Common myeloid progenitor, CD34-positive (primary cell): ENCODE data around the gene CCT2.

Experiments
- CTCF ChIA-PET: fragments of 350-600 bp; sonication (Branson Sonifier 250); formaldehyde crosslinking; loops from one replicate; lab custom pipeline; 2021; ENCODE audit warnings: antibody characterized with exemption; lab: Charles Lee
- POLR2A ChIA-PET: fragments of 350-600 bp; sonication (Branson Sonifier 250); formaldehyde crosslinking; loops from one replicate; lab custom pipeline; 2021; ENCODE audit warnings: antibody characterized with exemption; lab: Charles Lee
- DNase-seq, 3 donors: peaks; one replicate each; pipeline versions ENCODE4 v3.0.0 to v3.0.0-alpha.2; 2013
- H3K27ac ChIP-seq, 2 experiments: 1 replicate in 1 of 2; 2 replicates in 1 of 2; pipeline ENCODE4 v1.7.0; 2013; ENCODE audit warnings: inconsistent platforms in 2 of 2, low read length in 2 of 2, mild to moderate bottlenecking in 2 of 2, low read depth in 1 of 2, moderate library complexity in 1 of 2; ENCODE audit not compliant: severe bottlenecking in 2 of 2, insufficient read depth in 1 of 2, poor library complexity in 1 of 2
- H3K27me3 ChIP-seq, 5 experiments: replicated peaks in 2 of 5; 1 replicate in 3 of 5; 2 replicates in 2 of 5; pipeline versions ENCODE4 v1.6.1 to v1.7.0; 2013; ENCODE audit warnings: low read length in 4 of 5, mild to moderate bottlenecking in 2 of 5, moderate library complexity in 2 of 5, inconsistent platforms in 1 of 5; ENCODE audit not compliant: insufficient read depth in 5 of 5, control insufficient read depth in 4 of 5
- H3K36me3 ChIP-seq, 4 experiments: 1 replicate in 2 of 4; 2 replicates in 2 of 4; pipeline versions ENCODE4 v1.6.1 to v1.7.0; 2013; ENCODE audit warnings: low read length in 3 of 4, control low read depth in 1 of 4, mild to moderate bottlenecking in 1 of 4; ENCODE audit not compliant: control insufficient read depth in 4 of 4, insufficient read depth in 4 of 4
- H3K4me1 ChIP-seq, 4 experiments: 1 replicate in 3 of 4; 2 replicates in 1 of 4; pipeline versions ENCODE4 v1.6.1 to v1.7.1; 2013; ENCODE audit warnings: low read length in 3 of 4, mild to moderate bottlenecking in 3 of 4, control low read depth in 1 of 4, inconsistent platforms in 1 of 4, moderate library complexity in 1 of 4; ENCODE audit not compliant: control insufficient read depth in 4 of 4, insufficient read depth in 4 of 4; ENCODE audit errors: control extremely low read depth in 1 of 4
- H3K4me3 ChIP-seq, 7 experiments: 1 replicate in 4 of 7; 2 replicates in 3 of 7; pipeline versions ENCODE4 v1.5.1 to v1.7.0; 2013; ENCODE audit warnings: mild to moderate bottlenecking in 7 of 7, low read length in 6 of 7, moderate library complexity in 6 of 7, inconsistent platforms in 2 of 7, low read depth in 2 of 7, control low read depth in 1 of 7; ENCODE audit not compliant: insufficient read depth in 4 of 7, control insufficient read depth in 1 of 7; ENCODE audit errors: extremely low read depth in 1 of 7
- H3K9me3 ChIP-seq, 5 experiments: 1 replicate in 4 of 5; 2 replicates in 1 of 5; pipeline versions ENCODE4 v1.6.1 to v1.7.1; 2013; ENCODE audit warnings: low read length in 4 of 5, mild to moderate bottlenecking in 2 of 5, inconsistent platforms in 1 of 5, low read depth in 1 of 5, moderate library complexity in 1 of 5; ENCODE audit not compliant: control insufficient read depth in 4 of 5, insufficient read depth in 2 of 5; ENCODE audit errors: control extremely low read depth in 1 of 5
- WGBS: methylation state at CpG from one replicate; pipeline ENCODE4 v1.1.5; 2013; ENCODE audit not compliant: insufficient coverage; 5-methylcytosine and 5-hydroxymethylcytosine counted together

CCT2 gene

GRCh38 chr12:69627501-69627900 is 42.2 kb downstream of the CCT2 start:
- Histone ChIP-seq H3K9me3 (no peaks in the 10 kb centered on the region), H3K4me1 (no peaks in the 10 kb centered on the region), H3K27ac (no peak overlapping the region), H3K36me3 (no peaks in the 10 kb centered on the region), H3K4me3 (no peak overlapping the region), H3K27me3 (no peaks in the 10 kb centered on the region)
- no peak for DNase-seq
- ChIA-PET POLR2A (no interaction called here), CTCF (no interaction called here)
- WGBS = 96% methylated on average over 4 of the region's 8 CpGs

- H3K9me3 ChIP-seq = no peaks in the 10 kb centered on the region
- CTCF ChIA-PET = interaction anchor here (3.8 kb wide), 1 partner anchor 9 kb away, joined by 14 read pairs; no protein-coding TSS in a partner anchor
- H3K4me3 ChIP-seq = no peak overlapping the region
- H3K4me1 ChIP-seq = no peaks in the 10 kb centered on the region
- no peak for DNase-seq
- POLR2A ChIA-PET = no interaction called here
- H3K27ac ChIP-seq = no peak overlapping the region
- H3K27me3 ChIP-seq = no peaks in the 10 kb centered on the region
- no peaks in the 10 kb centered on the region for H3K36me3 ChIP-seq
- WGBS = 98% methylated on average over 5 of the region's 6 CpGs
Measured at GRCh38 chr12:69630191-69630590, 44.9 kb downstream of the CCT2 start.

GRCh38 chr12:69633061-69633460 is 47.8 kb downstream of the CCT2 start:
- Histone ChIP-seq H3K4me3 (no peak overlapping the region), H3K9me3 (no peaks in the 10 kb centered on the region), H3K27me3 (no peaks in the 10 kb centered on the region), H3K4me1 (no peaks in the 10 kb centered on the region), H3K36me3 (no peaks in the 10 kb centered on the region), H3K27ac (no peak overlapping the region)
- no CpG with 5 or more reads among the region's 2 CpGs for WGBS
- POLR2A ChIA-PET = no interaction called here
- DNase-seq = no peak
- CTCF ChIA-PET = no interaction called here

- ChIA-PET POLR2A (interaction anchor here (0.5 kb wide), 2 partner anchors 238 to 1063 kb away, joined by 3 read pairs; no protein-coding TSS in a partner anchor), CTCF (interaction anchor here (0.6 to 4.8 kb wide), 12 partner anchors 9 to 504 kb away, joined by 3 to 30 read pairs (median 3); no protein-coding TSS in a partner anchor)
- WGBS = 51% methylated on average over 7 of the region's 12 CpGs
- Histone ChIP-seq H3K36me3 (no peaks in the 10 kb centered on the region), H3K4me1 (no peaks in the 10 kb centered on the region), H3K9me3 (no peaks in the 10 kb centered on the region), H3K4me3 (no peak overlapping the region), H3K27ac (no peak overlapping the region), H3K27me3 (no peaks in the 10 kb centered on the region)
- DNase-seq = peak; percentile 49 to 79 (median 72)
Measured at GRCh38 chr12:69639400-69640016, 54.2 kb downstream of the CCT2 start.

GRCh38 chr12:69641546-69641945 is 56.3 kb downstream of the CCT2 start:
- no peaks in the 10 kb centered on the region for H3K4me1 ChIP-seq
- no peak overlapping the region for H3K27ac ChIP-seq
- WGBS = 100% methylated on average over 7 of the region's 7 CpGs
- CTCF ChIA-PET = no interaction called here
- POLR2A ChIA-PET = no interaction called here
- DNase-seq = no peak
- no peaks in the 10 kb centered on the region for H3K9me3 ChIP-seq
- no peaks in the 10 kb centered on the region for H3K27me3 ChIP-seq
- H3K36me3 ChIP-seq = no peaks in the 10 kb centered on the region
- H3K4me3 ChIP-seq = no peak overlapping the region

- no peaks in the 10 kb centered on the region for H3K9me3 ChIP-seq
- no peak overlapping the region for H3K27ac ChIP-seq
- no peaks in the 10 kb centered on the region for H3K36me3 ChIP-seq
- CTCF ChIA-PET = interaction anchor here (0.6 kb wide), 1 partner anchor 835 kb away, joined by 3 read pairs; no protein-coding TSS in a partner anchor
- no peak overlapping the region for H3K4me3 ChIP-seq
- 93% methylated on average over 6 of the region's 6 CpGs for WGBS
- H3K4me1 ChIP-seq = no peaks in the 10 kb centered on the region
- DNase-seq = no peak
- H3K27me3 ChIP-seq = no peaks in the 10 kb centered on the region
- POLR2A ChIA-PET = no interaction called here
Measured at GRCh38 chr12:69642531-69642930, 57.3 kb downstream of the CCT2 start.

- CTCF ChIA-PET = interaction anchor here (0.9 to 1.2 kb wide), 3 partner anchors 8 to 19 kb away, joined by 3 to 4 read pairs (median 3); no protein-coding TSS in a partner anchor
- POLR2A ChIA-PET = no interaction called here
- H3K27ac ChIP-seq = no peak overlapping the region
- H3K9me3 ChIP-seq = no peaks in the 10 kb centered on the region
- no peak overlapping the region for H3K4me3 ChIP-seq
- H3K36me3 ChIP-seq = no peaks in the 10 kb centered on the region
- H3K4me1 ChIP-seq = no peaks in the 10 kb centered on the region
- no peak for DNase-seq
- H3K27me3 ChIP-seq = peaks cover 0 to 2% (median 0%) of the 10 kb centered on the region in 5 experiments
Measured at GRCh38 chr12:69644511-69644910, 59.3 kb downstream of the CCT2 start.
